ENCODE measurements around the gene CD48.
"Not testable (repeated sequence)": the region's sequence is repeated elsewhere in the genome, so short reads cannot be mapped to it uniquely, and the experiment has no call there.

CD48 gene

GRCh38 chr1:160675641-160676410 is 35.8 kb downstream of the CD48 start:
- peak; percentile 79 to 85 for DNase-seq

GRCh38 chr1:160674415-160674814 is 37.2 kb downstream of the CD48 start:
- no peak for DNase-seq

GRCh38 chr1:160672789-160673695 is 38.6 kb downstream of the CD48 start:
- peak; percentile 41 to 59 for DNase-seq

GRCh38 chr1:160671603-160672517 is 39.8 kb downstream of the CD48 start:
- no peak for DNase-seq

- DNase-seq, result no peak
These were observed 40.9 kb downstream of the CD48 start for GRCh38 chr1:160670701-160671100.

- no peak for DNase-seq
These were observed 41.8 kb downstream of the CD48 start for GRCh38 chr1:160669802-160670201.

- DNase-seq, result no peak
These were observed 42.3 kb downstream of the CD48 start for GRCh38 chr1:160669276-160669675.

GRCh38 chr1:160667896-160668295 is 43.7 kb downstream of the CD48 start:
- no peak for DNase-seq

- DNase-seq, result no peak
These were observed 45.6 kb downstream of the CD48 start for GRCh38 chr1:160666079-160666442.

- DNase-seq, result peak; percentile 46 to 63
These were observed 46.1 kb downstream of the CD48 start for GRCh38 chr1:160665330-160666078.

GRCh38 chr1:160664573-160665051 is 47.0 kb downstream of the CD48 start:
- peak in 1 of 2 experiments; percentile 55 for DNase-seq

GRCh38 chr1:160662910-160663309 is 48.7 kb downstream of the CD48 start:
- DNase-seq, result no peak

- DNase-seq, result no peak
These were observed 52.1 kb downstream of the CD48 start for GRCh38 chr1:160659566-160659965.

GRCh38 chr1:160658814-160659193 is 52.8 kb downstream of the CD48 start:
- no peak for DNase-seq

- DNase-seq, result no peak
These were observed 53.3 kb downstream of the CD48 start for GRCh38 chr1:160658162-160658813.

- DNase-seq, result no peak
These were observed 54.3 kb downstream of the CD48 start for GRCh38 chr1:160657250-160657781.

GRCh38 chr1:160656737-160657136 is 54.9 kb downstream of the CD48 start:
- DNase-seq, result no peak

- DNase-seq, result no peak
These were observed 58.0 kb downstream of the CD48 start for GRCh38 chr1:160653620-160654016.

- no peak for DNase-seq
These were observed 58.5 kb downstream of the CD48 start for GRCh38 chr1:160652924-160653619.

- DNase-seq, result not testable (repeated sequence)
These were observed 59.5 kb downstream of the CD48 start for GRCh38 chr1:160652065-160652641.
